VCaP (cell line): ENCODE data around the gene CSF1R.

Experiments used
- H3K27ac ChIP-seq: fragments of 450-650 bp; 2 replicates; pipeline ENCODE4 v1.5.1; 2017
- TF ChIP-seq, protein P1 (sequence below): fragments of 450-650 bp; conservative IDR thresholded peaks from 2 replicates; pipeline ENCODE4 v1.5.1; 2017; ENCODE audit warnings: mild to moderate bottlenecking, moderate library complexity

CSF1R gene

DNA sequence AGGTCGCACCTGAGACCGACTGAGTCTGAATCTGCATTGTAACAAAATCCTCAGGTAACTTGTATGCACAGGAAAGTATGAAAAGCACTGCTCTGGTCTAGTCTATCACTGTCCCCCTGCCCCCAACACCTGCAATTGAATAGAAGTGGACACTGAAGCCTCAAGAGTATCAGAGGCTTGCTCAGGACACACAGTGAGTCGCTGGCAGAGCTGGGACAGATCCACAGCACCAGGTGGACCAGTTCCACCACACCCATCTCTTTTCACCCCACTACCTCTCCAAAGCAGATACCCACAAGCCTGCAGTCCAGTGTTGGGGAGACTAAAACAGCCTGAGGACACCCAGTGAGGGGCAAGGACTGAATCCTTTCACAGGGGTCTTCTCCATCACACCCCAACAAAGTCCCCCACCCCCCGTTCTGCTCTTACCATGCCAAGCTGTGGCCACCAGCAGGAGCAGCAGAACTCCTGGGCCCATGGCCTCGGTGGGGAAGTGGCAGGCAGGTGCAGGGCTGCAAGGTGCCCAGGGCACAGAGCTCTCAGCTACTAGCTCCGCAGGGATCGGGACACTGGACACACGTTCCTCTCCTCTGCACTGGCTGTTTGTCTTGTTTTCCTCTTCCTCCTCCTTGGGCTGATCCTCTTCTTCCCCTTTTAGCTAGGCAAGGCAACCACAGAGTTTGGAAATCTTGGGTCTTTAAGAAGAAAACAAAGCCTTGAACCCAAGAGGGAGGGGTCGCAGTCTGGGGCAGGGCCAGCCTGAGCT, at the start of gene CSF1R:
TSS of gene CSF1R (minus strand) at position 605 of the 766 bp plus-strand sequence. CDS start at position 478, 127 bp downstream.
- TF ChIP-seq, protein P1, sequence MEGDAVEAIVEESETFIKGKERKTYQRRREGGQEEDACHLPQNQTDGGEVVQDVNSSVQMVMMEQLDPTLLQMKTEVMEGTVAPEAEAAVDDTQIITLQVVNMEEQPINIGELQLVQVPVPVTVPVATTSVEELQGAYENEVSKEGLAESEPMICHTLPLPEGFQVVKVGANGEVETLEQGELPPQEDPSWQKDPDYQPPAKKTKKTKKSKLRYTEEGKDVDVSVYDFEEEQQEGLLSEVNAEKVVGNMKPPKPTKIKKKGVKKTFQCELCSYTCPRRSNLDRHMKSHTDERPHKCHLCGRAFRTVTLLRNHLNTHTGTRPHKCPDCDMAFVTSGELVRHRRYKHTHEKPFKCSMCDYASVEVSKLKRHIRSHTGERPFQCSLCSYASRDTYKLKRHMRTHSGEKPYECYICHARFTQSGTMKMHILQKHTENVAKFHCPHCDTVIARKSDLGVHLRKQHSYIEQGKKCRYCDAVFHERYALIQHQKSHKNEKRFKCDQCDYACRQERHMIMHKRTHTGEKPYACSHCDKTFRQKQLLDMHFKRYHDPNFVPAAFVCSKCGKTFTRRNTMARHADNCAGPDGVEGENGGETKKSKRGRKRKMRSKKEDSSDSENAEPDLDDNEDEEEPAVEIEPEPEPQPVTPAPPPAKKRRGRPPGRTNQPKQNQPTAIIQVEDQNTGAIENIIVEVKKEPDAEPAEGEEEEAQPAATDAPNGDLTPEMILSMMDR, result no peak
- H3K27ac ChIP-seq, result no peak within 1 kb of the TSS

DNA sequence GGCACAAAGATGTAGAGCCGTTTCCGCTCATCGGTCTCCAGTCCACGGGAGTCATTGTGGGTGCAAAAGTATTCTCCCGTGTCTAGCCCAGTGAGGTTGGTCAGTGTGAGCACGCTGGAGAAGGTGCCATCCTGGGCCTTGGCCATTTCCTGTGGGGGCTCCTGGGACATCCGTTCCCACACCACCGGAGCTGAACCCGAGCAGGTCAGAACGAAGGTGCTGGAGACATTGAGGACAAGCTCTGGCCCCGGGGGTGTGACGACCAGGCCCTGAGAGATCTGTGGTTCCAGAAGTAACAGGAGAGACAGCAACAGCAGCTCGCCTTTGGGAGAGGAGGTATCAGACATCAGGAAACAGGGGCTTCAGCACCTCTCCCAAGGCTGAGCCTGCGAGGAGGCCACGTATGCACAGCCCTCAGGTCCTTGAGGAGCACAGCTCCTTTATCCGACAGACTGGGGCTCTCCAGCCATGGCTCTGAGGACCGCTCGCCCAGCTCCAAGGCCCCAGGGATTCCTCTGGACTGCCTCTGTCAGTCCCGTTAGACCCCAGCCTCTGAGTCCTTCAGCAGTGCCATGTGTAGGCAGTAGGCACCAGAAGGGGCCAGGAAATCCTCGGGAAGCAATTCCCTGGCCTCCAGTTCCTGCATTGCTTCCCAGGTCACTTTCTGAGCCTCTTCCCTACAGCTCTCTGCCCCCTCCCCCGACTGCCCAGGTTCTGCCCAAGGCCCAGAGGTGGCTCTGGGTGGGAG, 49.4 kb upstream of the CSF1R start:
- TF ChIP-seq, protein P1, result no peak
- no peak overlapping the region for H3K27ac ChIP-seq

- TF ChIP-seq, protein P1, result no peak
- no peak overlapping the region for H3K27ac ChIP-seq
Measured at GRCh38 chr5:150134198-150134588, 47.8 kb upstream of the CSF1R start.

- TF ChIP-seq, protein P1, result no peak
- no peak overlapping the region for H3K27ac ChIP-seq
Measured at GRCh38 chr5:150133581-150134197, 47.3 kb upstream of the CSF1R start.

- no peak overlapping the region for H3K27ac ChIP-seq
- TF ChIP-seq, protein P1, result no peak
Measured at GRCh38 chr5:150132740-150133139, 46.4 kb upstream of the CSF1R start.

- TF ChIP-seq, protein P1, result no peak
- H3K27ac ChIP-seq, result no peak overlapping the region
Measured at GRCh38 chr5:150131978-150132694, 45.8 kb upstream of the CSF1R start.
